Hindlimb muscle (tissue), 1 donor: ENCODE data around the gene BRD1. TPM values are rescaled to one million over a fixed set of nuclear protein-coding genes. Genes with fewer than 3 reads are reported as not detected.

Source experiments
- DNase-seq: peaks from one replicate; pipeline ENCODE4 v3.0.0-alpha.2; 2013
- polyA plus RNA-seq: library from polyadenylated mRNA; unstranded; fragments of 120-200 nt; gene quantifications from one replicate; pipeline ENCODE4 v1.2.1, GENCODE V29; 2013; ENCODE audit not compliant: insufficient read length

BRD1 gene
- 31.0 TPM for polyA plus RNA-seq

GRCh38 chr22:49827853-49828598, at the start of gene BRD1:
BRD1 (minus strand) TSS chr22:49827873; CDS start chr22:49824317, 3,556 bp downstream.
- DNase-seq, result peak; percentile 76

- DNase-seq, result no peak
Measured at GRCh38 chr22:49873228-49873940, 45.7 kb upstream of the BRD1 start.

- DNase-seq, result no peak
Measured at GRCh38 chr22:49872347-49872746, 44.7 kb upstream of the BRD1 start.

GRCh38 chr22:49871482-49871881, 43.8 kb upstream of the BRD1 start:
- no peak for DNase-seq

- DNase-seq, result no peak
Measured at GRCh38 chr22:49869845-49870712, 42.4 kb upstream of the BRD1 start.

GRCh38 chr22:49869086-49869830, 41.6 kb upstream of the BRD1 start:
- DNase-seq, result no peak

- DNase-seq, result no peak
Measured at GRCh38 chr22:49867303-49868265, 39.9 kb upstream of the BRD1 start.

- no peak for DNase-seq
Measured at GRCh38 chr22:49866646-49867045, 39.0 kb upstream of the BRD1 start.

- DNase-seq, result no peak
Measured at GRCh38 chr22:49866134-49866533, 38.5 kb upstream of the BRD1 start.

- no peak for DNase-seq
Measured at GRCh38 chr22:49865156-49865555, 37.5 kb upstream of the BRD1 start.

- no peak for DNase-seq
Measured at GRCh38 chr22:49863931-49864330, 36.3 kb upstream of the BRD1 start.

- no peak for DNase-seq
Measured at GRCh38 chr22:49862496-49862776, 34.8 kb upstream of the BRD1 start.

GRCh38 chr22:49861642-49862495, 34.2 kb upstream of the BRD1 start:
- DNase-seq, result no peak

- no peak for DNase-seq
Measured at GRCh38 chr22:49858827-49859226, 31.2 kb upstream of the BRD1 start.

GRCh38 chr22:49856766-49857618, 29.3 kb upstream of the BRD1 start:
- no peak for DNase-seq

GRCh38 chr22:49856343-49856742, 28.7 kb upstream of the BRD1 start:
- DNase-seq, result no peak

GRCh38 chr22:49855251-49855911, 27.7 kb upstream of the BRD1 start:
- no peak for DNase-seq

GRCh38 chr22:49853981-49854831, 26.5 kb upstream of the BRD1 start:
- DNase-seq, result peak; percentile 32
